DND-41 (cell line): ENCODE data around the gene ADARB2.

Source experiments
- CTCF ChIP-seq: IDR thresholded peaks from 2 replicates; pipeline ENCODE4 v1.5.1; 2012; ENCODE audit warnings: borderline replicate concordance, low read length, moderate library complexity, mild to moderate bottlenecking; ENCODE audit not compliant: poor library complexity, severe bottlenecking; ENCODE audit errors: extremely low read depth
- EZH2 ChIP-seq: IDR thresholded peaks from 3 replicates; pipeline ENCODE4 v1.6.1; 2012; ENCODE audit warnings: borderline replicate concordance, low read depth, mild to moderate bottlenecking, moderate library complexity, low read length, inconsistent platforms; ENCODE audit not compliant: severe bottlenecking

GRCh38 chr10:1597370-1598146 lies 139.8 kb downstream of the ADARB2 start:
- TF ChIP-seq CTCF = no peak
- TF ChIP-seq EZH2 = no peak
